SK-N-SH (cell line): Measurements from ENCODE around the gene MEAK7. TPM values are rescaled to one million over a fixed set of nuclear protein-coding genes. Genes with fewer than 3 reads are reported as not detected.

Experiments
- CTCF ChIA-PET: fragments of 300-600, 350-600 bp; formaldehyde crosslinking; extraction: SDS; loops from one replicate; lab custom pipeline; 2021; lab: Yijun Ruan, JAX
- POLR2A ChIA-PET: fragments of 350-600 bp; sonication (Branson Sonifier 250); formaldehyde crosslinking; extraction: SDS; loops from one replicate; lab custom pipeline; 2020; ENCODE audit warnings: antibody characterized with exemption, inconsistent platforms; lab: Yijun Ruan, JAX
- DNase-seq: peaks from one replicate; pipeline ENCODE4 v3.0.0; 2012
- H2AFZ ChIP-seq: fragments of 200-600 bp; sonication (generic); 2 replicates; pipeline ENCODE4 v1.8.1; 2016; ENCODE audit warnings: antibody characterized with exemption, mild to moderate bottlenecking, low read depth
- H3F3A ChIP-seq: fragments of 200-600 bp; sonication (generic); replicated peaks from 2 replicates; pipeline ENCODE3; 2016; ENCODE audit warnings: antibody characterized with exemption, mild to moderate bottlenecking; ENCODE audit not compliant: insufficient read depth
- H3K27ac ChIP-seq, 2 experiments: fragments of 200-500 bp in 1 of 2; fragments of 200-600 bp in 1 of 2; sonication (Bioruptor generic) in 1 of 2; sonication (generic), shearing (Covaris generic) in 1 of 2; 2 replicates each; pipeline versions ENCODE4 v1.5.1 to v1.6.1; 2014 to 2016; ENCODE audit warnings: low read depth in 2 of 2, inconsistent platforms in 1 of 2, low read length in 1 of 2, mild to moderate bottlenecking in 1 of 2, mixed read lengths in 1 of 2
- H3K27me3 ChIP-seq: fragments of 200-600 bp; sonication (generic), shearing (Covaris generic); 2 replicates; pipeline ENCODE4 v1.6.1; 2016; ENCODE audit warnings: mixed run types; ENCODE audit not compliant: insufficient read depth
- H3K36me3 ChIP-seq, 2 experiments: fragments of 200-500 bp in 1 of 2; fragments of 200-600 bp in 1 of 2; sonication (Bioruptor generic) in 1 of 2; sonication (generic) in 1 of 2; replicated peaks in 1 of 2; 2 replicates each; pipeline versions ENCODE3 to v1.5.1; 2014 to 2016; ENCODE audit warnings: low read length in 1 of 2, mild to moderate bottlenecking in 1 of 2; ENCODE audit not compliant: insufficient read depth in 2 of 2, control insufficient read depth in 1 of 2
- H3K4me1 ChIP-seq, 2 experiments: fragments of 200-500 bp in 1 of 2; fragments of 200-600 bp in 1 of 2; sonication (Bioruptor generic) in 1 of 2; sonication (generic), shearing (Covaris generic) in 1 of 2; 2 replicates each; pipeline versions ENCODE4 v1.5.1 to v1.6.1; 2014 to 2016; ENCODE audit warnings: low read depth in 1 of 2, low read length in 1 of 2, mixed run types in 1 of 2; ENCODE audit not compliant: insufficient read depth in 2 of 2, control insufficient read depth in 1 of 2
- H3K4me2 ChIP-seq: fragments of 200-600 bp; sonication (generic), shearing (Covaris generic); 2 replicates; pipeline ENCODE4 v1.6.1; 2017; ENCODE audit warnings: mixed run types
- H3K4me3 ChIP-seq, 2 experiments: fragments of 200-500 bp in 1 of 2; fragments of 200-600 bp in 1 of 2; sonication (Bioruptor generic) in 1 of 2; sonication (generic), shearing (Covaris generic) in 1 of 2; 2 replicates each; pipeline versions ENCODE4 v1.5.1 to v1.8.1; 2014 to 2016; ENCODE audit warnings: low read depth in 2 of 2, inconsistent platforms in 1 of 2, low read length in 1 of 2, mild to moderate bottlenecking in 1 of 2, mixed read lengths in 1 of 2, moderate library complexity in 1 of 2
- H3K79me2 ChIP-seq: fragments of 200-600 bp; sonication (generic); 2 replicates; pipeline ENCODE4 v1.8.1; 2017; ENCODE audit warnings: mild to moderate bottlenecking; ENCODE audit not compliant: insufficient read depth
- H3K9ac ChIP-seq: fragments of 200-600 bp; sonication (generic); 2 replicates; pipeline ENCODE4 v1.6.1; 2017; ENCODE audit warnings: mixed run types
- H3K9me2 ChIP-seq: fragments of 200-600 bp; sonication (generic); 2 replicates; pipeline ENCODE4 v1.6.1; 2017; ENCODE audit warnings: mixed run types
- H3K9me3 ChIP-seq: fragments of 200-600 bp; sonication (generic); 2 replicates; pipeline ENCODE4 v1.6.1; 2017; ENCODE audit warnings: mixed run types, mild to moderate bottlenecking, moderate library complexity
- H4K20me1 ChIP-seq: fragments of 200-600 bp; sonication (generic); 2 replicates; pipeline ENCODE4 v1.6.1; 2017; ENCODE audit warnings: mild to moderate bottlenecking, mixed run types; ENCODE audit not compliant: insufficient read depth
- CHD2 ChIP-seq: fragments of 150-350 bp; IDR thresholded peaks from 2 replicates; pipeline ENCODE4 v1.6.1; 2018; ENCODE audit warnings: low read length; ENCODE audit not compliant: partially characterized antibody
- CTCF ChIP-seq: fragments of 200-600 bp; sonication (generic); IDR thresholded peaks from 2 replicates; pipeline ENCODE4 v1.6.1; 2017; ENCODE audit warnings: antibody characterized with exemption, mild to moderate bottlenecking, moderate library complexity
- FOSL2 ChIP-seq: IDR thresholded peaks from 2 replicates; pipeline ENCODE4 v1.4.0; 2012; ENCODE audit warnings: low read depth, mild to moderate bottlenecking, moderate library complexity, borderline replicate concordance
- FOXJ3 ChIP-seq: sonication (generic); formaldehyde crosslinking; IDR thresholded peaks from 2 replicates; pipeline ENCODE4 v1.5.1; 2020; ENCODE audit warnings: mild to moderate bottlenecking, missing genetic modification reagents
- FOXM1 ChIP-seq: IDR thresholded peaks from 2 replicates; pipeline ENCODE4 v1.4.0; 2012; ENCODE audit warnings: low read depth, mild to moderate bottlenecking
- JUND ChIP-seq: IDR thresholded peaks from 2 replicates; pipeline ENCODE4 v1.4.0; 2012
- MXI1 ChIP-seq: IDR thresholded peaks from 2 replicates; pipeline ENCODE4 v1.6.1; 2012; ENCODE audit warnings: mild to moderate bottlenecking, low read depth, low read length, improper control_type of control experiment
- NRF1 ChIP-seq: IDR thresholded peaks from 2 replicates; pipeline ENCODE4 v1.6.1; 2012; ENCODE audit warnings: low read depth, mild to moderate bottlenecking, low read length
- PBX3 ChIP-seq: IDR thresholded peaks from 2 replicates; pipeline ENCODE4; 2012
- RCOR1 ChIP-seq: fragments of 150-350 bp; IDR thresholded peaks from 2 replicates; pipeline ENCODE4 v1.6.1; 2017; ENCODE audit warnings: antibody characterized with exemption, low read length
- REST ChIP-seq: IDR thresholded peaks from 2 replicates; pipeline ENCODE4 v1.6.1; 2012; ENCODE audit warnings: mild to moderate bottlenecking, low read depth, low read length, moderate library complexity
- RXRA ChIP-seq: IDR thresholded peaks from 2 replicates; pipeline ENCODE4 v1.4.0; 2012; ENCODE audit warnings: low read depth, mild to moderate bottlenecking, borderline replicate concordance
- SMC3 ChIP-seq: IDR thresholded peaks from 2 replicates; pipeline ENCODE4 v1.6.1; 2012; ENCODE audit warnings: low read depth, low read length, improper control_type of control experiment
- TCF12 ChIP-seq: IDR thresholded peaks from 2 replicates; pipeline ENCODE4 v1.4.0; 2012
- USF1 ChIP-seq: IDR thresholded peaks from 2 replicates; pipeline ENCODE4 v1.4.0; 2012; ENCODE audit warnings: low read depth, borderline replicate concordance
- YY1 ChIP-seq: IDR thresholded peaks from 2 replicates; pipeline ENCODE4 v1.4.0; 2012; ENCODE audit warnings: low read depth, mild to moderate bottlenecking
- ZBTB33 ChIP-seq: IDR thresholded peaks from 2 replicates; pipeline ENCODE4 v1.4.0; 2012; ENCODE audit warnings: low read depth, borderline replicate concordance
- WGBS: methylation state at CpG from one replicate; pipeline ENCODE4 v1.1.6; 2017; ENCODE audit warnings: low lambda C conversion rate; 5-methylcytosine and 5-hydroxymethylcytosine counted together
- polyA plus RNA-seq, 3 experiments: library from polyadenylated mRNA; depleted of rRNA; stranded (reverse); fragments of >200 nt; gene quantifications; 2 replicates each; pipeline ENCODE4 v1.2.3, GENCODE V29; 2012

Gene MEAK7
- polyA plus RNA-seq, 1 of the 3 experiments (the other 2 are of a cell fraction): 11.9 TPM

- no peaks in the 10 kb centered on the region for H4K20me1 ChIP-seq
- no peak overlapping the region for H3K4me3 ChIP-seq
- H3K36me3 ChIP-seq: peaks cover 20 to 34% of the 10 kb centered on the region in 2 experiments
- 96% methylated on average over 13 of the region's 13 CpGs for WGBS
- no peak for DNase-seq
- H3K4me2 ChIP-seq: no peak overlapping the region
- no peak overlapping the region for H3K27ac ChIP-seq
- TF ChIP-seq CHD2: no peak
- TF ChIP-seq RXRA: no peak
- TF ChIP-seq FOXM1: no peak
- no peak for TF ChIP-seq PBX3
- no peak for TF ChIP-seq FOXJ3 (CRISPR knock-in tag)
- no peak for TF ChIP-seq TCF12
- no peak for TF ChIP-seq FOSL2
- no peak for TF ChIP-seq SMC3
- no peak for TF ChIP-seq RCOR1
- TF ChIP-seq REST: no peak
- TF ChIP-seq USF1: no peak
- TF ChIP-seq JUND: no peak
- no peaks in the 10 kb centered on the region for H3K9me3 ChIP-seq
- CTCF ChIA-PET: interaction anchor here (0.6 kb wide), 1 partner anchor 317 kb away, joined by 3 read pairs; no protein-coding TSS in a partner anchor
- H3F3A ChIP-seq: no peaks in the 10 kb centered on the region
- peaks cover 48% of the 10 kb centered on the region; the same call in 1 of the 2 replicates for H3K79me2 ChIP-seq
- H3K4me1 ChIP-seq: peaks cover 12 to 17% of the 10 kb centered on the region in 2 experiments; a peak in 3 of 4 replicates
- H2AFZ ChIP-seq: no peak overlapping the region
- H3K9ac ChIP-seq: no peak overlapping the region
- H3K9me2 ChIP-seq: no peaks in the 10 kb centered on the region
- POLR2A ChIA-PET: no interaction called here
- no peaks in the 10 kb centered on the region for H3K27me3 ChIP-seq
These were observed 3.9 kb downstream of the MEAK7 start for GRCh38 chr16:84500531-84500930.

- CTCF ChIA-PET: no interaction called here
- Histone ChIP-seq H2AFZ (no peak overlapping the region), H4K20me1 (no peaks in the 10 kb centered on the region), H3K36me3 (peaks cover 27 to 43% of the 10 kb centered on the region in 2 experiments), H3K4me1 (peaks cover 7 to 10% of the 10 kb centered on the region in 2 experiments; a peak in 2 of 4 replicates), H3K4me2 (no peak overlapping the region), H3K79me2 (peaks cover 48% of the 10 kb centered on the region; the same call in 1 of the 2 replicates), H3K4me3 (no peak overlapping the region), H3K9me2 (no peaks in the 10 kb centered on the region), H3K9me3 (no peaks in the 10 kb centered on the region), H3K9ac (no peak overlapping the region), H3F3A (no peaks in the 10 kb centered on the region), H3K27me3 (no peaks in the 10 kb centered on the region), H3K27ac (no peak overlapping the region)
- POLR2A ChIA-PET: no interaction called here
- no peak for DNase-seq
- WGBS: 90% methylated on average over 15 of the region's 15 CpGs
- no peak for TF ChIP-seq PBX3
- TF ChIP-seq NRF1: no peak
- no peak for TF ChIP-seq MXI1
- TF ChIP-seq CTCF: no peak
- no peak for TF ChIP-seq ZBTB33
- TF ChIP-seq USF1: no peak
- TF ChIP-seq YY1: no peak
These were observed 4.8 kb downstream of the MEAK7 start for GRCh38 chr16:84499638-84500037.
